HEK293 (cell line): ENCODE results near the gene WDR17.
A peak's percentile ranks its signal among the peaks of the same experiment; 100 is the strongest.

Experiments used
- CTCF ChIA-PET: fragments of 350-600 bp; formaldehyde crosslinking; extraction: SDS; loops from one replicate; lab custom pipeline; 2021; ENCODE audit warnings: antibody characterized with exemption; lab: Yijun Ruan, JAX
- POLR2A ChIA-PET: fragments of 300-600 bp; formaldehyde crosslinking; extraction: SDS; loops from one replicate; lab custom pipeline; 2020; ENCODE audit warnings: antibody characterized with exemption, inconsistent platforms; lab: Yijun Ruan, JAX
- H3K27ac ChIP-seq: fragments of 200-500 bp; sonication (Bioruptor generic); 2 replicates; pipeline ENCODE4 v1.5.1; 2014; ENCODE audit warnings: low read depth, low read length, control low read depth, inconsistent platforms; ENCODE audit errors: extremely low read depth
- H3K36me3 ChIP-seq, 2 experiments: fragments of 200-500 bp in 1 of 2; sonication (Bioruptor generic) in 1 of 2; 1 replicate in 1 of 2; 2 replicates in 1 of 2; pipeline ENCODE4 v1.5.1; 2014 to 2017; ENCODE audit warnings: inconsistent platforms in 2 of 2, low read length in 2 of 2; ENCODE audit not compliant: control insufficient read depth in 2 of 2, insufficient read depth in 1 of 2
- H3K4me1 ChIP-seq: fragments of 200-500 bp; sonication (Bioruptor generic); 2 replicates; pipeline ENCODE4 v1.5.1; 2014; ENCODE audit warnings: mild to moderate bottlenecking, low read length, inconsistent platforms; ENCODE audit not compliant: control insufficient read depth, insufficient read depth
- H3K4me3 ChIP-seq: 2 replicates; pipeline ENCODE4 v1.5.1; 2011; ENCODE audit warnings: low read depth, mild to moderate bottlenecking, control low read depth, low read length, moderate library complexity
- H3K9me3 ChIP-seq: fragments of 200-500 bp; sonication (Bioruptor generic); 2 replicates; pipeline ENCODE4 v1.5.1; 2014; ENCODE audit warnings: low read depth, low read length, inconsistent platforms; ENCODE audit not compliant: control insufficient read depth, insufficient read depth
- FEZF1 ChIP-seq: fragments of 450-650 bp; formaldehyde crosslinking; IDR thresholded peaks from 2 replicates; pipeline ENCODE4 v1.5.1; 2016; ENCODE audit warnings: missing biosample characterization, missing genetic modification characterization
- GFI1B ChIP-seq: fragments of 450-650 bp; formaldehyde crosslinking; IDR thresholded peaks from 2 replicates; pipeline ENCODE4 v1.5.1; 2016; ENCODE audit warnings: missing biosample characterization, missing genetic modification characterization
- GLI2 ChIP-seq: fragments of 450-650 bp; formaldehyde crosslinking; IDR thresholded peaks from 2 replicates; pipeline ENCODE4; 2017; ENCODE audit warnings: missing biosample characterization, missing genetic modification characterization, low read depth, borderline replicate concordance
- KLF9 ChIP-seq: fragments of 450-650 bp; formaldehyde crosslinking; IDR thresholded peaks from 2 replicates; pipeline ENCODE4 v1.5.1; 2016; ENCODE audit warnings: missing biosample characterization, missing genetic modification characterization, low read depth
- SALL2 ChIP-seq: fragments of 450-650 bp; formaldehyde crosslinking; IDR thresholded peaks from 2 replicates; pipeline ENCODE4 v1.5.0; 2017; ENCODE audit warnings: missing biosample characterization, mild to moderate bottlenecking, missing genetic modification characterization, borderline replicate concordance
- SP2 ChIP-seq: fragments of 450-650 bp; formaldehyde crosslinking; IDR thresholded peaks from 2 replicates; pipeline ENCODE4 v1.5.1; 2016; ENCODE audit warnings: missing biosample characterization, missing genetic modification characterization
- SP7 ChIP-seq: fragments of 450-650 bp; formaldehyde crosslinking; IDR thresholded peaks from 2 replicates; pipeline ENCODE4 v1.5.1; 2016; ENCODE audit warnings: missing biosample characterization, missing genetic modification characterization
- TCF7L2 ChIP-seq: IDR thresholded peaks from 2 replicates; pipeline ENCODE4 v1.6.1; 2011; ENCODE audit warnings: low read depth, mild to moderate bottlenecking, inconsistent platforms, low read length, moderate library complexity, borderline replicate concordance
- WT1 ChIP-seq: fragments of 450-650 bp; formaldehyde crosslinking; IDR thresholded peaks from 2 replicates; pipeline ENCODE4 v1.5.1; 2016; ENCODE audit warnings: missing biosample characterization, missing genetic modification characterization
- ZNF133 ChIP-seq: fragments of 450-650 bp; formaldehyde crosslinking; IDR thresholded peaks from 2 replicates; pipeline ENCODE4 v1.5.1; 2016; ENCODE audit warnings: missing biosample characterization, missing genetic modification characterization
- ZNF174 ChIP-seq: fragments of 450-650 bp; formaldehyde crosslinking; IDR thresholded peaks from 2 replicates; pipeline ENCODE4 v1.5.0; 2017; ENCODE audit warnings: missing biosample characterization, mild to moderate bottlenecking, missing genetic modification characterization
- ZNF211 ChIP-seq: fragments of 450-650 bp; formaldehyde crosslinking; IDR thresholded peaks from 2 replicates; pipeline ENCODE4 v1.5.1; 2016; ENCODE audit warnings: low read depth, missing biosample characterization, missing genetic modification characterization
- ZNF366 ChIP-seq: fragments of 450-650 bp; formaldehyde crosslinking; conservative IDR thresholded peaks from 2 replicates; pipeline ENCODE4 v1.5.1; 2016; ENCODE audit warnings: missing biosample characterization, missing genetic modification characterization
- ZNF600 ChIP-seq: fragments of 450-650 bp; formaldehyde crosslinking; IDR thresholded peaks from 2 replicates; pipeline ENCODE4 v1.5.1; 2016; ENCODE audit warnings: missing biosample characterization, missing genetic modification characterization
- ZNF654 ChIP-seq: fragments of 450-650 bp; formaldehyde crosslinking; IDR thresholded peaks from 2 replicates; pipeline ENCODE4 v1.5.1; 2016; ENCODE audit warnings: low read depth, missing biosample characterization, missing genetic modification characterization
- ZNF677 ChIP-seq: fragments of 450-650 bp; IDR thresholded peaks from 2 replicates; pipeline ENCODE4 v1.5.0; 2018; ENCODE audit warnings: missing biosample characterization, mild to moderate bottlenecking, missing genetic modification characterization, moderate library complexity
- ZSCAN30 ChIP-seq: fragments of 450-650 bp; IDR thresholded peaks from 2 replicates; pipeline ENCODE4 v1.5.1; 2018; ENCODE audit warnings: missing biosample characterization, mild to moderate bottlenecking, missing genetic modification characterization, moderate library complexity
- TF ChIP-seq, protein P1 (sequence below): fragments of 450-650 bp; formaldehyde crosslinking; IDR thresholded peaks from 2 replicates; pipeline ENCODE4 v1.5.1; 2016; ENCODE audit warnings: missing biosample characterization, missing genetic modification characterization
- TF ChIP-seq, protein P2 (sequence below): fragments of 450-650 bp; formaldehyde crosslinking; IDR thresholded peaks from 2 replicates; pipeline ENCODE4 v1.5.1; 2016; ENCODE audit warnings: missing biosample characterization, missing genetic modification characterization
- TF ChIP-seq, protein P3 (sequence below): fragments of 450-650 bp; formaldehyde crosslinking; IDR thresholded peaks from 2 replicates; pipeline ENCODE4 v1.5.1; 2017; ENCODE audit warnings: missing biosample characterization, missing genetic modification characterization
- TF ChIP-seq, protein P4 (sequence below): fragments of 450-650 bp; formaldehyde crosslinking; conservative IDR thresholded peaks from 2 replicates; pipeline ENCODE4 v1.5.1; 2016; ENCODE audit warnings: low read depth, missing biosample characterization, missing genetic modification characterization
- TF ChIP-seq, protein P5 (sequence below): fragments of 450-650 bp; formaldehyde crosslinking; IDR thresholded peaks from 2 replicates; pipeline ENCODE4 v1.5.1; 2017; ENCODE audit warnings: missing biosample characterization, missing genetic modification characterization
- TF ChIP-seq, protein P6 (sequence below): fragments of 450-650 bp; IDR thresholded peaks from 2 replicates; pipeline ENCODE4 v1.5.1; 2018; ENCODE audit warnings: missing biosample characterization, mild to moderate bottlenecking, missing genetic modification characterization

WDR17 gene

DNA sequence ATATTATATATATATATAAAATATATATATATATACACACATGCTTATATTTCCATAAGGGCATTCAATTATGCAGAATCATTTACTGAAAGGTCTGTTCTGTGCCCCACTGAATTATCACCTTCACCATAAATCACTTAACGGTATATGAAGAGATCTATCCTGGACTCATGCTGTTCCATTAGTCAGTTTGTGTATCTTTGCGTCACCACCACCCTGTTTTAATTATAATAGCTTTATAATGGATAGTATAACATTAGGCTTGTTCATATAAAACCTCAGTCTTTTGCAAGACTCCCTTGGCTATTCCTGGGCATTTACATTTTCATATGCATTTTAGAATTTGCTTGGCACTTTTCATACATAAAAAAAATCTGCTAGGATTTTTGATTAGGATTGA, 19.1 kb downstream of the WDR17 start (continued):
- TF ChIP-seq, protein P1, sequence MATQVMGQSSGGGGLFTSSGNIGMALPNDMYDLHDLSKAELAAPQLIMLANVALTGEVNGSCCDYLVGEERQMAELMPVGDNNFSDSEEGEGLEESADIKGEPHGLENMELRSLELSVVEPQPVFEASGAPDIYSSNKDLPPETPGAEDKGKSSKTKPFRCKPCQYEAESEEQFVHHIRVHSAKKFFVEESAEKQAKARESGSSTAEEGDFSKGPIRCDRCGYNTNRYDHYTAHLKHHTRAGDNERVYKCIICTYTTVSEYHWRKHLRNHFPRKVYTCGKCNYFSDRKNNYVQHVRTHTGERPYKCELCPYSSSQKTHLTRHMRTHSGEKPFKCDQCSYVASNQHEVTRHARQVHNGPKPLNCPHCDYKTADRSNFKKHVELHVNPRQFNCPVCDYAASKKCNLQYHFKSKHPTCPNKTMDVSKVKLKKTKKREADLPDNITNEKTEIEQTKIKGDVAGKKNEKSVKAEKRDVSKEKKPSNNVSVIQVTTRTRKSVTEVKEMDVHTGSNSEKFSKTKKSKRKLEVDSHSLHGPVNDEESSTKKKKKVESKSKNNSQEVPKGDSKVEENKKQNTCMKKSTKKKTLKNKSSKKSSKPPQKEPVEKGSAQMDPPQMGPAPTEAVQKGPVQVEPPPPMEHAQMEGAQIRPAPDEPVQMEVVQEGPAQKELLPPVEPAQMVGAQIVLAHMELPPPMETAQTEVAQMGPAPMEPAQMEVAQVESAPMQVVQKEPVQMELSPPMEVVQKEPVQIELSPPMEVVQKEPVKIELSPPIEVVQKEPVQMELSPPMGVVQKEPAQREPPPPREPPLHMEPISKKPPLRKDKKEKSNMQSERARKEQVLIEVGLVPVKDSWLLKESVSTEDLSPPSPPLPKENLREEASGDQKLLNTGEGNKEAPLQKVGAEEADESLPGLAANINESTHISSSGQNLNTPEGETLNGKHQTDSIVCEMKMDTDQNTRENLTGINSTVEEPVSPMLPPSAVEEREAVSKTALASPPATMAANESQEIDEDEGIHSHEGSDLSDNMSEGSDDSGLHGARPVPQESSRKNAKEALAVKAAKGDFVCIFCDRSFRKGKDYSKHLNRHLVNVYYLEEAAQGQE (tag by site-specific recombination): no peak
- TF ChIP-seq GFI1B (tag by site-specific recombination): no peak
- peak; percentile 72; the same call in 1 of the 2 replicates for TF ChIP-seq TCF7L2
- peak; percentile 60 for TF ChIP-seq GLI2 (tag by site-specific recombination)
- no peak for TF ChIP-seq ZNF174 (tag by site-specific recombination)
- TF ChIP-seq WT1 (tag by site-specific recombination): peak; percentile 77
- TF ChIP-seq FEZF1: peak; percentile 79
- TF ChIP-seq ZNF677 (tag by site-specific recombination): no peak
- TF ChIP-seq ZNF211 (tag by site-specific recombination): no peak
- TF ChIP-seq ZNF366 (tag by site-specific recombination): no peak
- TF ChIP-seq ZSCAN30 (tag by site-specific recombination): peak; percentile 47; the same call in 1 of the 2 replicates
- TF ChIP-seq, protein P2, sequence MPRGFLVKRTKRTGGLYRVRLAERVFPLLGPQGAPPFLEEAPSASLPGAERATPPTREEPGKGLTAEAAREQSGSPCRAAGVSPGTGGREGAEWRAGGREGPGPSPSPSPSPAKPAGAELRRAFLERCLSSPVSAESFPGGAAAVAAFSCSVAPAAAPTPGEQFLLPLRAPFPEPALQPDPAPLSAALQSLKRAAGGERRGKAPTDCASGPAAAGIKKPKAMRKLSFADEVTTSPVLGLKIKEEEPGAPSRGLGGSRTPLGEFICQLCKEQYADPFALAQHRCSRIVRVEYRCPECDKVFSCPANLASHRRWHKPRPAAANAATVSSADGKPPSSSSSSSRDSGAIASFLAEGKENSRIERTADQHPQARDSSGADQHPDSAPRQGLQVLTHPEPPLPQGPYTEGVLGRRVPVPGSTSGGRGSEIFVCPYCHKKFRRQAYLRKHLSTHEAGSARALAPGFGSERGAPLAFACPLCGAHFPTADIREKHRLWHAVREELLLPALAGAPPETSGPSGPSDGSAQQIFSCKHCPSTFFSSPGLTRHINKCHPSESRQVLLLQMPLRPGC (tag by site-specific recombination): peak; percentile 35; the same call in 1 of the 2 replicates
- no peak for TF ChIP-seq SALL2 (tag by site-specific recombination)
- TF ChIP-seq, protein P3, sequence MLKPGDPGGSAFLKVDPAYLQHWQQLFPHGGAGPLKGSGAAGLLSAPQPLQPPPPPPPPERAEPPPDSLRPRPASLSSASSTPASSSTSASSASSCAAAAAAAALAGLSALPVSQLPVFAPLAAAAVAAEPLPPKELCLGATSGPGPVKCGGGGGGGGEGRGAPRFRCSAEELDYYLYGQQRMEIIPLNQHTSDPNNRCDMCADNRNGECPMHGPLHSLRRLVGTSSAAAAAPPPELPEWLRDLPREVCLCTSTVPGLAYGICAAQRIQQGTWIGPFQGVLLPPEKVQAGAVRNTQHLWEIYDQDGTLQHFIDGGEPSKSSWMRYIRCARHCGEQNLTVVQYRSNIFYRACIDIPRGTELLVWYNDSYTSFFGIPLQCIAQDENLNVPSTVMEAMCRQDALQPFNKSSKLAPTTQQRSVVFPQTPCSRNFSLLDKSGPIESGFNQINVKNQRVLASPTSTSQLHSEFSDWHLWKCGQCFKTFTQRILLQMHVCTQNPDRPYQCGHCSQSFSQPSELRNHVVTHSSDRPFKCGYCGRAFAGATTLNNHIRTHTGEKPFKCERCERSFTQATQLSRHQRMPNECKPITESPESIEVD: peak; percentile 75
- TF ChIP-seq SP7 (tag by site-specific recombination): 0 out of 2 replicates have a peak, but pooled peaks have one; percentile 29
- TF ChIP-seq ZNF600 (tag by site-specific recombination): no peak
- TF ChIP-seq ZNF654 (tag by site-specific recombination): no peak
- TF ChIP-seq KLF9 (tag by site-specific recombination): no peak
- TF ChIP-seq, all 188 proteins: peak for 17

DNA sequence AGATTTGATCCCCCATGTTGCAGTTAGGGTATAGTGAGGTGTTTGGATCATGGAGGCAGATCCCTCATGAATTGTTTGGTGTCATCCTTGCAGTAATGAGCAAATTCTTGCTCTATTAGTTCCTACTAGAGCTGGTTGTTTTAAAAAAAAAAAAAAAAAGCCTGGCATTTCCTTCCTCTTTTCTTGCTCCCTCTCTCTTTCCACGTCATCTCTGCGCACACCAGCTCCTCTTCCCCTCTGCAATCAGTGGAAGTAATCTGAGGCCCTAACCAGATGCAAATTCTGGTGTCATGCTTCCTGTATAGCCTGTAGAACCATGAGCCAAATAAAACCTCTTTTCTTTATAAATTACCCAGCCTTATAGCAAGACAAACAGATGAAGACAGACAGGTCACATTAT, 24.5 kb downstream of the WDR17 start:
- CTCF ChIA-PET: no interaction called here
- no peak overlapping the region for H3K4me3 ChIP-seq
- POLR2A ChIA-PET: no interaction called here
- H3K9me3 ChIP-seq: no peaks in the 10 kb centered on the region
- no peaks in the 10 kb centered on the region; a peak in 1 of 3 replicates for H3K36me3 ChIP-seq
- H3K27ac ChIP-seq: no peak overlapping the region
- H3K4me1 ChIP-seq: peaks cover 8% of the 10 kb centered on the region; the same call in 1 of the 2 replicates
- TF ChIP-seq, protein P4, sequence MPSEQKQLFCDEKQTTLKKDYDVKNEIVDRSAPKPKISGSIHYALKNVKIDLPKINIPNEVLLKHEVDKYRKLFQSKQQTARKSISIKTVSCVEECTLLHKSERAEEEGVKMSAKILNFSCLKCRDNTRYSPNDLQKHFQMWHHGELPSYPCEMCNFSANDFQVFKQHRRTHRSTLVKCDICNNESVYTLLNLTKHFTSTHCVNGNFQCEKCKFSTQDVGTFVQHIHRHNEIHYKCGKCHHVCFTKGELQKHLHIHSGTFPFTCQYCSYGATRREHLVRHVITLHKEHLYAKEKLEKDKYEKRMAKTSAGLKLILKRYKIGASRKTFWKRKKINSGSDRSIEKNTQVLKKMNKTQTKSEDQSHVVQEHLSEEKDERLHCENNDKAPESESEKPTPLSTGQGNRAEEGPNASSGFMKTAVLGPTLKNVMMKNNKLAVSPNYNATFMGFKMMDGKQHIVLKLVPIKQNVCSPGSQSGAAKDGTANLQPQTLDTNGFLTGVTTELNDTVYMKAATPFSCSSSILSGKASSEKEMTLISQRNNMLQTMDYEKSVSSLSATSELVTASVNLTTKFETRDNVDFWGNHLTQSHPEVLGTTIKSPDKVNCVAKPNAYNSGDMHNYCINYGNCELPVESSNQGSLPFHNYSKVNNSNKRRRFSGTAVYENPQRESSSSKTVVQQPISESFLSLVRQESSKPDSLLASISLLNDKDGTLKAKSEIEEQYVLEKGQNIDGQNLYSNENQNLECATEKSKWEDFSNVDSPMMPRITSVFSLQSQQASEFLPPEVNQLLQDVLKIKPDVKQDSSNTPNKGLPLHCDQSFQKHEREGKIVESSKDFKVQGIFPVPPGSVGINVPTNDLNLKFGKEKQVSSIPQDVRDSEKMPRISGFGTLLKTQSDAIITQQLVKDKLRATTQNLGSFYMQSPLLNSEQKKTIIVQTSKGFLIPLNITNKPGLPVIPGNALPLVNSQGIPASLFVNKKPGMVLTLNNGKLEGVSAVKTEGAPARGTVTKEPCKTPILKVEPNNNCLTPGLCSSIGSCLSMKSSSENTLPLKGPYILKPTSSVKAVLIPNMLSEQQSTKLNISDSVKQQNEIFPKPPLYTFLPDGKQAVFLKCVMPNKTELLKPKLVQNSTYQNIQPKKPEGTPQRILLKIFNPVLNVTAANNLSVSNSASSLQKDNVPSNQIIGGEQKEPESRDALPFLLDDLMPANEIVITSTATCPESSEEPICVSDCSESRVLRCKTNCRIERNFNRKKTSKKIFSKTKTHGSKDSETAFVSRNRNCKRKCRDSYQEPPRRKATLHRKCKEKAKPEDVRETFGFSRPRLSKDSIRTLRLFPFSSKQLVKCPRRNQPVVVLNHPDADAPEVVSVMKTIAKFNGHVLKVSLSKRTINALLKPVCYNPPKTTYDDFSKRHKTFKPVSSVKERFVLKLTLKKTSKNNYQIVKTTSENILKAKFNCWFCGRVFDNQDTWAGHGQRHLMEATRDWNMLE: no peak
- TF ChIP-seq SP2 (tag by site-specific recombination) (no peak), ZNF133 (tag by site-specific recombination) (no peak)
- TF ChIP-seq, protein P5, sequence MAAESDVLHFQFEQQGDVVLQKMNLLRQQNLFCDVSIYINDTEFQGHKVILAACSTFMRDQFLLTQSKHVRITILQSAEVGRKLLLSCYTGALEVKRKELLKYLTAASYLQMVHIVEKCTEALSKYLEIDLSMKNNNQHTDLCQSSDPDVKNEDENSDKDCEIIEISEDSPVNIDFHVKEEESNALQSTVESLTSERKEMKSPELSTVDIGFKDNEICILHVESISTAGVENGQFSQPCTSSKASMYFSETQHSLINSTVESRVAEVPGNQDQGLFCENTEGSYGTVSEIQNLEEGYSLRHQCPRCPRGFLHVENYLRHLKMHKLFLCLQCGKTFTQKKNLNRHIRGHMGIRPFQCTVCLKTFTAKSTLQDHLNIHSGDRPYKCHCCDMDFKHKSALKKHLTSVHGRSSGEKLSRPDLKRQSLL: no peak
- TF ChIP-seq, protein P6, sequence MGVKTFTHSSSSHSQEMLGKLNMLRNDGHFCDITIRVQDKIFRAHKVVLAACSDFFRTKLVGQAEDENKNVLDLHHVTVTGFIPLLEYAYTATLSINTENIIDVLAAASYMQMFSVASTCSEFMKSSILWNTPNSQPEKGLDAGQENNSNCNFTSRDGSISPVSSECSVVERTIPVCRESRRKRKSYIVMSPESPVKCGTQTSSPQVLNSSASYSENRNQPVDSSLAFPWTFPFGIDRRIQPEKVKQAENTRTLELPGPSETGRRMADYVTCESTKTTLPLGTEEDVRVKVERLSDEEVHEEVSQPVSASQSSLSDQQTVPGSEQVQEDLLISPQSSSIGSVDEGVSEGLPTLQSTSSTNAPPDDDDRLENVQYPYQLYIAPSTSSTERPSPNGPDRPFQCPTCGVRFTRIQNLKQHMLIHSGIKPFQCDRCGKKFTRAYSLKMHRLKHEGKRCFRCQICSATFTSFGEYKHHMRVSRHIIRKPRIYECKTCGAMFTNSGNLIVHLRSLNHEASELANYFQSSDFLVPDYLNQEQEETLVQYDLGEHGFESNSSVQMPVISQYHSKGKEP (tag by site-specific recombination): no peak
